GM19099 (cell line): ENCODE data around the gene PSMB9.
A peak's percentile ranks its signal among the peaks of the same experiment; 100 is the strongest.

Source experiments
- POLR2A ChIP-seq: IDR thresholded peaks from 3 replicates; pipeline ENCODE4 v1.6.1; 2011; ENCODE audit warnings: low read depth; ENCODE audit not compliant: insufficient read length; ENCODE audit errors: extremely low read depth

The PSMB9 gene

DNA sequence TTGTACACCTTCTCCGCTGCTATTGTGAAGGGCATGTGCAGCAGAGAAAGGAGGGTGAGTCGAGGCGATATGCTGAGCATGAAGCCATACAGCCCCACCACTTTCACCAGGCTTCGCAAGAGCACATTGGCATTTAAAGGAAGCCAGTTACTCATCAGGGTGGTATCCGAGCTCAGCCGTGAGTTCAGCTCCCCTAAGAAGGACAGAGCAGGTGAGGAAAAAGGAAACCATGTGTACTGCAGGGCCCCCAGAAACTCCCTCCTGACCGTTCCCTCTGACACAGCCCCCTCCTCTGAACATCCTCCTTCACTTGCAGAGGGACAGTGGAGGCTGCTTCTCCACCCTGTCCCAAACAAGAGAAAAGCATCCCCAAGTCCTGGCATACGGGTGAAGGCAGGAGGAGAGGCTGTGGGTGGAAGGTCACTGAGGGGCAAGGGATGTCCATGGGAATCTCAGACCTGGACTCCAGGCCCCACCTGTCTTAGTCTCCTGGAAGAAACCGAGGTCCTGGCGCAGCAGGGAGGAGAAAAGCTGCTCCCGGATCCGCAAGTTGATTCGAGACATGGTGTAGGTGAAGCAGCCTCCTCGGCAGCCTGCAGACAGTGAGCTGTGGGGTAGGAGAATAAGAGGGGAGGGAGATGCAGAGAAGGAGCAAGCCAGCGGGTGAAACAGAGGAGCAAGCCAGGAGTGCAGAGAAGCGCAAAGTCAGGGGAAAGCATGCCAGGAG is 18.7 kb upstream of the PSMB9 start:
- no peak for TF ChIP-seq POLR2A

DNA sequence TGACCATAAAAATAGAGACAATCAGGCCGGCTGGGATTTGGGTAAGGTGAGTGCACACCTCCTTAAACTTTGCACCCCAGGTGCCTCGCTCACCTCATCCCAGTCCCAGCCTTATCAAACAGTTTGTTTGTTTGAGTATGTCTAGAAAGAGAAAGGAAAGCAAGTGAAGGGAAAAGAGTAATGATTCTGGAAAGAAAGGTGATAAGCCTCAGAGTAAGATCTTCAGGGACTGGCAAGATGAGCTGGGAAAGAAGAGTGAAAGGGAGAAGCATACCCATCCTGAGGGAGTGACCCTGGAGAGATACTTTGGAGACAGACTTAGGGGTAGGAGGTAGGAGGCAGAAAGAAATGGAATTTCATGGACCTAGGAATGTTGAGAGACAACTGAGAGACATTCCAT is 17.1 kb upstream of the PSMB9 start:
- no peak for TF ChIP-seq POLR2A

DNA sequence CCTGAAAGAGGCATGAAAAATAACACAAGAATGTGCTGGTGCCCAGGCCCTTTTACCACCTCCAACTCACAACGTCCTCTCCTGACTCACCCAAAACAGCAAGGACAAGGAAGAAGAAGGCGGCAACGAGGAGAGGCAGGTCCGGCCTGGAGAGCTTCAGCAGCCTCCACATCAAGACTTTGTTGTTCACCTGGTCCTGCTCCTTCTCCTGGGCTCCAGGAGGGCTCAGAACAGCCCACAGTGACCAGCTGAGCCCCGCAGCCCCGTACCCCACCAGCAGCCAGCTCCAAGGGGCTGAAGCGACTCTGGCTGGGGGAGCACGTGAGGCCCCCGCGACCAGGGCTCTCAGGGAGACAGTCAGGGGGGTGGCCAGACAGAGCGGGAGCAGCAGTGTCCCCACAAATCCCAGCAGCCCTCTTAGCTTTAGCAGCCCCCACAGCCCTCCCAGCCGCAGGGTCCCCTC is 16.3 kb upstream of the PSMB9 start:
- no peak for TF ChIP-seq POLR2A

DNA sequence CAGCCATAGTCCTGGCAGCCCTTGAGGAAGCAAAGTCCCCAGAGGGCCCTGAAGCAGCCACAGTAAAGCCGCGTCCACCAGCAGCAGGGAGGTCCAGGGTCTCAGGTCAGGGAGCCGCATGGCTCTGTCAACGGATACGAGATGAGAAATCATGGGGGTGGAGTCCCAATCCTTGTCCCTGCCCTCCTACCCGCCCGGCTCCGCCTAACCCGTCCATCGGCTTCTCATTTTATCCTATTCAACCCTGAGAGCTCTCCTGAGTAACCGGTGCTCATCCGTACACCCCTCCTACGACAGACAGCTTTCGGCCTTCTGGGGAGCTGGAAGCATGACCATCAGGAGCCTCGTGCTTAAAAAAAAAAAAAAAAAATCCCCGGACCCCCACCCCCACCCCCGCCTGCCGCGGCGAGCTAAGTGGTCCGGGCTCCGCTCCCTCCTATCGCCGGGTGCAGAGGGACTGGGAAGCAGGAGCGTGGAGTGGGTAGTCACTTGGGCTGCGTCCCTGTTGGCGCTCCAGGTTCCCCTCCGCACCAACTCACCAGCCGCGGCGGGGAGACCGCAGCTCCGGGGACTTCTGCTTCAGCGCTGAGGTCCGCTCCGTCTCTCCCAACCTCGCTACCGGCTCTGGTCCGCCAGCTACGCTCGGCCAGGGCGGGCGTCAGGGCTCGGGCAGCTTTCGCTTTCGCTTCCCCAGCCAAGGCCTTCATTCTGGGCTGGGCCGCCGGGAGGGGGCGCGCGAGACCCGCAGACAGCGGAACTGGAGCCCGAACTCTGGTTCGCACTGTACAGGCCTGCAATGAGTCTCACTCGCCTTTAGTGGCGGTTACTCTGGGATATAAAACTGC is 15.7 kb upstream of the PSMB9 start, which contains the start of gene TAP2:
TSS of gene TAP2 (minus strand) at position 626 of the 845 bp plus-strand sequence. CDS start at position 120, 506 bp downstream.
- TF ChIP-seq POLR2A, result peak; percentile 89

DNA sequence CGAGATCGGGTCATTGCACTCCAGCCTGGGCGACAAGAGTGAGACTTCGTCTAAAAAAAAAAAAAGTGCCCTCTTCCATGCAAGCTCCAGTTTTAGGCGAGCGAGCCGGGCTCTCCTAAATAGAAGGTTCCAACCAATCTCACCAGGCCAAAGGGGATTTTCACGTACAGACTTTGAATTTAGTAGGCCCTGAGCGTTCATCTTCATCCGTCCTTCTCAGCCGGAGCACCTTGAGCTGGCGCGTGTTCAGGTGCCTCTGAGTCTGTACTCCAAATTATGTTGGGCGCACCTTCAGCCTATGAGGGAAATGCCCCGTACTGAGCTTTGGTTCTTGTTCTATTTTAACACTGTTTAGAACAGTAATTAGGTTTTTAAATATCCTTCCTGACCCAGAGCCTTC is 14.6 kb upstream of the PSMB9 start:
- TF ChIP-seq POLR2A, result no peak

- TF ChIP-seq POLR2A, result peak; percentile 53
Observed at GRCh38 chr6:32840604-32841246, 13.3 kb upstream of the PSMB9 start.

DNA sequence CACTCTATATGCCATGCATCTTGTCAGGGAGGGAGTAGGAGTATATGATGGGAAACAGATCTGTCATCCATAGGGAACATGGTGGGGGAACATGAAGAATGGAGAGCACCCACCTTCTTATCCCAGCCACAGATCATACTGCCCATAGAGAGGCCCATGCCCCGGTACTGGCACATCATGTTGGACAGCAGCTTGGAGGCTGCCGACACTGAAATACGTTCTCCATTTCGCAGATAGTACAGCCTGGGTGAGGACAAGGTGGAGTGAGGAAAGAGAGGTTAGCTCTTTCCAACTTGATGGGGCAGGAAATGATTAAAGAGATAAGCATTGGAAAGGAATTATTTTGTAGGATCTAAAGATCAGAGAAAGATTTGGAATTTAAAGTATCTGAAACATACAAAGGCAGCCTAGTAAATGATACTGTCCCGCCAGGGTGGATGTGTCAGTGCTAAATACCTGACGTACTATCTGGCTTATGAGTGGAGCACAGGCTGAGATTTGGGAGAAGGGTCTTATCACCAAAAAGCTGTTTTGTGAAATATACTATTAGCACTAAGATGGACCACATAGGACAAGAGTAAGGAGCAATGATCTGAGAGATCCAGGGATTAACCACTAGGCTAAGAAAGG is 11.9 kb upstream of the PSMB9 start:
- peak; percentile 20 for TF ChIP-seq POLR2A

DNA sequence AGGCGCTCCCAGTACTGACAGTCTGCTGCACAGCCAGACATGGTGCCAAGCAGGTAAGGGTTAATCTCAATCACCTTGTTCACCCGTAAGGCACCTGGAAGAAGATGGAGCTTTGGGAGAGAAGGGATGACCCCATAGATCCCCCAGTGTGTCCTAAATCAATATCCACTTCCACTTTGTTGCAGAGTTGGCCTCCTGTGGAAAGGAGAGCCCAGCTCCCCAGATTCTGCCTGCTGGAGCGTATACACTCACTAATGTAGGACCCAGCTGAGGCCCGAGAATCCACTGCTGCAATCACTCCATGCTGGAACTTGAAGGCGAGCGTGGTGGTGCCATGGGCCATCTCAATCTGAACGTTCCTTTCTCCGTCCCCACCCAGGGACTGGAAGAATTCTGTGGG is 11.3 kb upstream of the PSMB9 start:
- no peak for TF ChIP-seq POLR2A

- TF ChIP-seq POLR2A, result no peak
Observed at GRCh38 chr6:32843331-32843978, 10.5 kb upstream of the PSMB9 start.

DNA sequence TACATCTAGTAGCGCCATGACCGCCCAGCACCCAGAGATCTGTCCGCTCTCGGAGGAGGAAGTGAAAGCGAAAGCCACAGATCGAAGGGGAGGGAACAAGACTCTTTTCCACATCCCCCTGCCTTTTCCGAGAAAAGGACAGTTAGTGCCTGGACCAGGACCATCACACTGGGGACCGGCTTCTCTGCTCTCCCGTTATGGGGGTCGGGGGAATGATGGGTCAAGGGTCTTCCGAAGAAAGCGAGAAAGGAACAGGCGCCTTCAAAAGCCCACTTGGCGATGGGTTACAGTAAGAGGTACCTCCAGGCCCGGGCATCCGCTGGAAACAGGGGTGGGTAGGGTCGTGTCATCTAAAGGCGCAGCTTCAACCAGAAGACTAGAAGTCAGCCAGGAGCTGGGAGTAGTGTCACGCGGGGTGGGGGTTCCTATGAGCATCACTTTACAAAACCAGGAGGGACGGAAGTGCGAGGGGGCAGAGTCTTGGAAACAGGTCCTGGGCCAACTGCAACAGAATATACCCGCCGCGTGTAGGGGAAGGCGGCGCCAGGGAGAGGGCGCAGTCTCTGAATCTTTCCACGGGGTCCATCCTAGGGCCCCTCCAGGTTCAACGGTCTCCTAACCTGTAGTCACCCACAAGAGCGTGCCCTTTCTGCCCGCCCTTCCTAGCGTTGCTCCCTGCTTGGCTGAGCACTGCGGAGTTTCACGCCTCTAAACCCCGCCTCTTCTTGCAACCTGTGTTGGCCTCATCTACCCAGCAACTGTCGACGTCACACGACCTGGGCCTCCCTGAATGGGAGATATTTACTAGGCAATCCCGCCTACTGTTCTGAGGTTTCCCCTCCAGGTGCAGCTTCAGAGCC is 9.8 kb upstream of the PSMB9 start, which contains the start of gene PSMB8:
TSS of gene PSMB8 (minus strand) at position 69 of the 860 bp plus-strand sequence. CDS start at position 18, 51 bp downstream.
- TF ChIP-seq POLR2A, result peak; percentile 88

DNA sequence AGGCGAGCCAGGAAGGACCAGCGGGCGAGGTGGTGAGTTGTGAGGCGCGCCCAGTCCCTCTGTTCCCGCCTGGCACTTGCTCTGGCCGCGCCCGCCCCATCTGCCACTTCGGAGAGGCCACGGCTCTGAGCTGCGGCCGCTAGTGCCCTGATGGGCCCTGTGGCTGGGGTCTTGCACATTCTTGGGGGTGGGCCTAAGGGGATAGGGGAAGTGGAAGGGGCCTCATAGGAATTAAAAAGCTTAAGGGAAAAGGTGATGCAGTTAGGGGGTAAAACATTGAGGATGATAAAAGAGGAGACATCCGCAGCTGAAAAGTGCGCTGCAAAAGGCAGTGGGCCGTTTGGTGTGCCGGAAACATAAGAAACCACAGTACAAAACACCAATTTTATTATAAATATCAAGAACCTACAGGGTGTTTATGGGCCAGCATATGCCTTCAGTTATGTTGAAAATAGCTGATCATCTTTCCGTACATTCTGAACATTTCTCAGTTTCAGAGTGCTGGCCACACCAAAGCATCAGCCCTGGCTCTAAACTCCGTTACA is 9.1 kb upstream of the PSMB9 start:
- TF ChIP-seq POLR2A, result peak; percentile 75

- peak; percentile 55 for TF ChIP-seq POLR2A
Observed at GRCh38 chr6:32845384-32845884, 8.6 kb upstream of the PSMB9 start.

DNA sequence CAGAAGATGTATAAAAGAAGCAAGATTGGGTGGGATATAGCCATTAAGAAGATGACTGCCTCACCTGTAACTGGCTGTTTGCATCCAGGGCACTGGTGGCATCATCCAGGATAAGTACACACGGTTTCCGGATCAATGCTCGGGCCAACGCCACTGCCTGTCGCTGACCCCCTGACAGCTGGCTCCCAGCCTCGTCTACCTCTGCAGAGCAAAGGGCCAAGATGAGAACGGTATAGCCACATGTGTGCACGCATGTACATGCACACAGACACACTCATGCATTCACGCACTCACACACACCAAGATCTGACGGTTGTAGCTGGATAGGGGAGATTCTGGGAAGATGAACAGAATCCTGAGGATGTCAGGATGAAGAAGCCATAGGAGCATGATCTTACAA is 7.0 kb upstream of the PSMB9 start:
- TF ChIP-seq POLR2A, result no peak
